Measurements from ENCODE around the gene PDK2.

The PDK2 gene

DNA sequence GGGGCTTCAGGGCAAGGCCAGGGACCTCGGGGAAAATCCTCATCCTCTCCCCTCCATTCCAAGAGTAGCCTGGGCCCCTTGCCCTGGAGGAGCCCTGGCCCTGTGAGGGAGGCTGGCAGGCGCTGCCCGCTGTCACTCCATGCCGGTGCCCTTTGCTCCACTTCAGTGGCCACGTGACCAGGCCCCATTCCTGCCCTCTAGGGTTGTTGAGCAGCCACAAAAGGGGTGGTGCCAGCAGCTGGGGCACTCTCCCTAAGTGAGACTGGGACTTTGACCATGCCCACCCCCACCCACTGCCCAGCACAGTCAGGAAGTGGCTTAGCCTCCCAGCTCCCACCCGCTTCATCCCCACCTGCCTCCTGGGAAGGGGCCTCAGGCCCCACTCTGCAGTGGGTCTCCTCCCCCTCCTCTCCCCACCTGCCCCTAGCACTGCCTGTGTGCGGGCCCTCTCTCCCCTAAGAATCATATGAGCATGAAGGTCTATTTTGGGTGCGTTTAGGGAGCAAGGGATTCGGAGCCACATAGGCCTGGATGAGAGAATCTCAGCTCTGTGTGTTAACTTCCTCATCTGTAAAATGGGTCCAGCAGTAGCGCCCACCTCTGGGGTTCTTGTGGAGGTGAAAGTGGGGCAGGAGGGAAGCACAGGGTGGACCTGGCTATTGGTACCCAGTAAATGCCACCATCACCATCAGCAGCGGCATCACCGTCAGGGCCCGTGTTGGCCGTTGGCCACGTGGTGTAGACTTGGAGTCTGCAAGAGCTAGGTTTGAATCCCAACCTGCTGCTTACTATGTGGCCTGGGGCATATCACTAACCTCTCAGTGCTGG, 7.2 kb downstream of the PDK2 start:
- DNase-seq, result no peak

DNA sequence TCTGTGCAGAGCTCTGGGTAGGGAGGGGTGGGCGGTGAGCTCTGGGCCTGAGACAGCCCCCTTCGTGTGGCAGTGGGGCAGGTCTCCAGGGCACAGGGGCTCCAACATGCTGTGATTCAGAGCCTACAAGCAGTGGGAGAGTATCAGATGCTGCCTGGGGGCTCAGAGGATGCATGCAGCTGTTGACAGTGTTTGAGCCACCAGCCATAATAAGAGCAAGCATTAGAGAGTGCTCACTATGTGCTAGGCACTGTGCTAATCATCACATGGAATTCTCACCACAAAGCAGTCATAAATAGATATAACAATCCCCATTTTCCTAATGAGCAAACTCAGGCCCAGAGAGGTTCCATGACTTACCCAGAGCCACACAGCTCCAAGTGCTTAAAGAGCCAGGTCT, 8.1 kb downstream of the PDK2 start:
- DNase-seq, result no peak

GRCh38 chr17:50103941-50104340, 8.8 kb downstream of the PDK2 start:
- no peak for DNase-seq

GRCh38 chr17:50105811-50106210, 10.7 kb downstream of the PDK2 start:
- DNase-seq, result no peak

DNA sequence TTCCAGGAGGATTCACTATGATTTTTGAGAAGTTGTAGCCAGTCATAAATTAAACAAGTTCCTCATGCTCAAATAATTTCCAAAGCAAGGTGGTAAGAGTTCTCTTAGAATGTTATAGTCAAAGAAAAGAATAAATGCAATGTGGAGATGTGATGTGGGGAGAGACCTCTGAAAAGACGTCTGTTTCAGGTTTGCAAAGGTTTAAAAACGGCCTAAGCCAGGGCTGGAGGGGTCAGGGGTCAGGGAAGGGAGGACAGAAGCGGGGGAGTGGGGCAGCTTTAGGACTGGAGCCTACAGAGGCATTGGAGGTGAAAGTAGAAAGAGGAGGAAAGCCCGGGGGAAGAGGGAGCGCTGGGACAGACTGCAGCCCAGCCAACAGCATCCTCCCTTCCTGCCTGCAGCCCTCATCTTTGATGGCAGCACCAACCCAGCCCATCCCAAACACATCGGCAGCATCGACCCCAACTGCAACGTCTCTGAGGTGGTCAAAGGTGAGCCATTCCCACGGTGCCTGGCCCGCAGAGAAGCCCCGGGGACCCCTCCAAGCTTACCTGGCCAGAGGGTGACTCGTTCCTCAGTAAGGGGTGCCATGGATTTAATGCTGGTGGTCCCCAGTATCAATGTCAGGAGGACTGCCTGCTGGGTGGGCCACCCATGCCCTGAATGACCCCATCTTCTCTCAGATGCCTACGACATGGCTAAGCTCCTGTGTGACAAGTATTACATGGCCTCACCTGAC, 11.4 kb downstream of the PDK2 start:
- DNase-seq, result no peak

DNA sequence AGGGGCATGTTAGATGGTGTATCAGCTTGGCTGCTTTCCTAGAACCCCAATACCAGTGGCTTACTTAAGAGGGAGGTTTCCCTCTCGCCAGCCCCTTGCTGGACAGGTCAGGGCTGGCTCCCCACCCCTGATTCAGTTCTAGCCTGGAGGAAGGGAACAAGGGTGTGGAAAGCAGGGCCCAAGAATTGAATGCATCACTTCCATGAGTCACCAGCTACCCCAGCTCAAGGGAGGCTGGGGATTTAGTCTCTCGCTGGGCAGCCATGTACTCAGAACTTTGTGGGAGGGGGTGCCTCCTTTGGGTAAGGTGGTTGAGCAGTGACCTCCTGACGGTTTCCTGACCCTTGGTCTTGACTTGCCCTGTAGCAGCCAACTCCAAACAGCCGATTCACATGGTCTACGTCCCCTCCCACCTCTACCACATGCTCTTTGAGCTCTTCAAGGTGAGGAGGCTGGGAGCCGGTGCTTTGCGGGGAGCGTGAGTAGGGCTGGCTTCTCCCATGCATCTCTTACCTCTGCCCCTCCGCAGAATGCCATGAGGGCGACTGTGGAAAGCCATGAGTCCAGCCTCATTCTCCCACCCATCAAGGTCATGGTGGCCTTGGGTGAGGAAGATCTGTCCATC, 12.8 kb downstream of the PDK2 start:
- DNase-seq, result no peak

DNA sequence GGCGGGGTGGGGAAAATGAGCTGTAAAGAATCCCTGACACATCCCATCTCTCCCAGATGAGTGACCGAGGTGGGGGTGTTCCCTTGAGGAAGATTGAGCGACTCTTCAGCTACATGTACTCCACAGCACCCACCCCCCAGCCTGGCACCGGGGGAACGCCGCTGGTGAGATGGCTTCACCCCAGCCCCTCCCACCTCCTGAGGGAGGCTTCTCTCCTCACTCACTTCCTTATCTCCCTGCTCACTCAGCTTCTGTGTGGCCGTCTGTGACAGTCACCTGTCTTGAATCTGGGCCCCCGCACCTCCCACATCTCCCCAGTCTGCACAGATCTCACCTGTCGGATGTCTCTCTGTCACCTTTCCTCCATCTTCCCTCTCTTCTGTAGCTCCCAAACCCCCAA, 13.4 kb downstream of the PDK2 start:
- no peak for DNase-seq

GRCh38 chr17:50109207-50109606, 14.1 kb downstream of the PDK2 start:
- no peak for DNase-seq

DNA sequence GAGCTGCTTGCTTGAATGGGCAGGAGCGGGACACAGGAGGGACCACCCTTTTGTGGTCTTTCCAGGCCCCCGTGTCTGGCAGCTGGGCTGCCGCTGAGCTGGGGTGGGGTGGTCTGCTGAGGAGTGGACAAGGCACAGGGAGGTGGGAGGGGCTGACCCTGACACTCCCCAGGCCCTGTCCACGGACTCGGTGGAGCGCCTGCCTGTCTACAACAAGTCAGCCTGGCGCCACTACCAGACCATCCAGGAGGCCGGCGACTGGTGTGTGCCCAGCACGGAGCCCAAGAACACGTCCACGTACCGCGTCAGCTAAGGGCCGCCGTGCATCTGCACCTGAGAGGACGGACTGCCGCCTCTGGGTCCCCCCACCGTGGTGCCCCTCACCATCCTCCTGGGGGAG, 14.6 kb downstream of the PDK2 start:
- no peak for DNase-seq

GRCh38 chr17:50110591-50111349, 15.6 kb downstream of the PDK2 start:
- no peak for DNase-seq

GRCh38 chr17:50111673-50112655, 16.8 kb downstream of the PDK2 start:
- DNase-seq, result no peak

DNA sequence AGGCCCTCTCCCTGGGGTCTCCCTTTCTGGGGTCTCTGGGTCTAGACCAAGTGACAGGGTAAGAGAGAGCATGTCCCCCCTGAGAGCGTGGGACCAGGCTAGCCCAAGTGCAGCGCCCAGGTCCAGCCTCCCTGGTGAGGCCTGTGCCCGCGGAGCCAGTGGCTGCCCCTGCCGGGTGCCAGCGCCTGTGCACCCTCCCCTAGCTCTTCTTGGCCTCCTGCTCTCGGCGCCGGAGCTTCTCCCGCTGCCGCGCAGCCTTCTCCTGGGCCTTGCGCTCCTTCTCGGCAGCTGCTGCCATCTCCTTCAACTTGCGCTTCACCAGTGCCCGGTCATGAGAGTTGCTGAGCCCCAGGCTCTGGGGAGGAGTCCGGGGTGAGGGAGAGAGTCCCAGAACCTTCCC, 17.5 kb downstream of the PDK2 start:
- DNase-seq, result no peak

GRCh38 chr17:50113624-50114320, 18.6 kb downstream of the PDK2 start:
- no peak for DNase-seq

- no peak for DNase-seq
Observed at GRCh38 chr17:50114401-50114800, 19.2 kb downstream of the PDK2 start.

- peak; percentile 67 to 85 for DNase-seq
Observed at GRCh38 chr17:50114849-50115357, 19.8 kb downstream of the PDK2 start.

DNA sequence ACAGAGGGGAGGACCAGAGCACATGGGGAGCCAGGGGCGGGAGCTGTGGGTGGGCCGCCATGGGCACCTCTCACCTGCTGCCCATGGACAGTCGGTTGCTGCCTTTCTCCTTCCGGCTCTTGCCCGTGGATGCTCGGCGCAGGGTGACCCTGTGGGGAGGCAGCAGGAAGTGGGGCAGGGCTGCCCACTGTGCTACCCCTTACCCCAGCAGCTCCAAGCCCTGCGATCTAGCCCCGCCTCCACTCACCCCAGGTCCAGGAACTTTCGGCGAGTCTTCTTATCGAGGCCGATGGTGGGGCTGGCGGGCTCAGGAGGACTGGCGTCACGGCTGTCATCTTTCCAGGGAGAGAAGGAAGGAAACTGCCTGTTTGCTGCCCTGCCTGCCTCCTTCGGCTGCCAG, 20.6 kb downstream of the PDK2 start:
- DNase-seq, result no peak

- peak in 1 of 2 donors; percentile 57 for DNase-seq
Observed at GRCh38 chr17:50117202-50118051, 22.3 kb downstream of the PDK2 start.

DNA sequence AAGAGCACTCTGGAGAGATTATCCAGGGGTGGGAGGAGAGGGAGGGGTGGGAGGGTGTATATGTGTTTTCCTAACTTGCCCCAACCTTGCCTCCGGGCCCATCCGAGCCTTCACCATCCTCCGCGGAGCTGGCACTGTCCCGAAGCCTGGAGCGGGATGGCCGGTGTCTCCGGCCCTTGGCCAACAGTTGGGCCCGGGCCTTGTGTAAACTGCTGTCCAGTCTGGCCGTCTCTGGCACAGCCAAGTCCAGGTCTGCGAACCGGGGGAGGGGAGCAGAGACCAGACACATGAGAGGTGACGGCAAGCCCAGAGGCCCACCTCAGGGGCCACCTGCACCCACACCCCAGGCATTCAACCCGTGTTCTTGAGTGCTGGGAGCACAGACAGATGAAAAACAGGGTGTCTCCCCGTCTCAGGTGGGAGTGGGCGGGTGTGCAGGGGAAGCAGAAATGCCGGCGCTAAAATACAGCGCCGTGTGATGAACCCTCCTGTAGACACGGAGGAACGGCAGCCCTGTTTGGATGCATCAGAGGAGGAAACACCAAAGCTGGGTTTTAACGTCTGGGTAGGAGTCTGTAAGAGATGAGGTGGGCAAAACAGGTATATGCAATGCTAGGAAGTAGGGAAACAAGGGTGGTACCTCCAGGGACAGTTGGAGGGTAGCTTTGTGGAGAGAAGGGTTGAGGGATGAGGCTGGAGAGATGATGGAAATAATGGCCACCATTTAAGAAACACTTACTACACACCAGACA, 23.1 kb downstream of the PDK2 start:
- no peak for DNase-seq

DNA sequence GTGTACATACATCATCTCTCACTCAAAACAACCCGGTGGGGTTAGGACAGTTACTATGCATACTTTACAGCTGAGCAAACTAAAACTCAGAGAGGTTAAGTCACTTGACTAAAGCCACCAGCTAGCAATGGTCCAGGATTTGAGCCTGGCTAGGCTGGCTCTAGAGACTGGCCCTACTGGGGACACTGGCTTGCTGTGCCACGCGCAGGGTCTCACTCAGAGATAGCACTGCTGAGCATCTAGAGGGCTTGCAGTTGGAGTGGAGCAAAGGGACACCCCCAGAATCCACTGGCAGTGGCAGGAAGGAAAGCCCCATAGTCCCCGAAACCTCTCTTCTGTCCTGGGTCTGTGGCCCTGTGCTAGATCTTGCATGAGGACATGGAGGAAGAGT, 23.7 kb downstream of the PDK2 start:
- no peak for DNase-seq

All from inflammatory macrophage treated with lipopolysaccharide for 1 hour (primary cell).